Mammary epithelial cell (primary cell): ENCODE results near the gene OXLD1.
A peak's percentile ranks its signal among the peaks of the same experiment; 100 is the strongest.

Experiments
- EZH2 ChIP-seq: IDR thresholded peaks from 2 replicates; pipeline ENCODE4 v1.6.1; 2012; ENCODE audit warnings: low read length, inconsistent platforms, borderline replicate concordance
- TF ChIP-seq, protein P1 (sequence below), 2 donors: IDR thresholded peaks in 1 of 2; conservative IDR thresholded peaks in 1 of 2; 2 replicates each; pipeline ENCODE4 v1.5.1; 2011 to 2012; ENCODE audit warnings: inconsistent platforms in 2 of 2, low read length in 2 of 2, mild to moderate bottlenecking in 2 of 2, control low read depth in 1 of 2, low read depth in 1 of 2; ENCODE audit not compliant: insufficient read depth in 1 of 2; ENCODE audit errors: extremely low read depth in 1 of 2

DNA sequence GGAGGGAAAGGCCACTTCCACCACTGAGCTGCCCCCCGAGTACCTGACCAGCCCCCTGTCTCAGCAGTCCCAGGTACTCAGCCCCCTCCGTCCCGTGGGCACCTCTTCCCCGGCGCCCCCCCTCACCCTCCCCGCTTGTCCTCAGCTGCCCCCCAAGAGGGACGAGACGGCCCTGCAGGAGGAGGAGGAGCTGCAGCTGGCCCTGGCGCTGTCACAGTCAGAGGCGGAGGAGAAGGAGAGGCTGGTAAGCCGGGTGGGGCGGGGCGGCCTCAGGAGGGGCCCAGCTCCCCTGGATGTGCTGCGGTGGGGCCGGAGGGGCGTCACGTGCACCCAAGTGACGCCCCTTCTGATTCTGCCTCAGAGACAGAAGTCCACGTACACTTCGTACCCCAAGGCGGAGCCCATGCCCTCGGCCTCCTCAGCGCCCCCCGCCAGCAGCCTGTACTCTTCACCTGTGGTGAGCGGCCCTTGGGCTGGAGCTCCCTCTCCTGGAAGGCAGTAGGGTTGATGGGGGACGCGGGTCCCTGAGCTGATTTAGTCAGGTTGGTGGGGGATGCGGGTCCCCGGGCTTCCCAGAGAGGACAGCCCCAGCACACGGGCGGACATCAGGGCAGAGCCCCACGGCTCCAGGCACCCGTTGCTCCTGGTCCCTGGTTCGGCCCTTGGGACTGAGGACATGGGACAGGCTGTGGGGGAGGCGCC lies 27.3 kb upstream of the OXLD1 start:
- TF ChIP-seq, protein P1, sequence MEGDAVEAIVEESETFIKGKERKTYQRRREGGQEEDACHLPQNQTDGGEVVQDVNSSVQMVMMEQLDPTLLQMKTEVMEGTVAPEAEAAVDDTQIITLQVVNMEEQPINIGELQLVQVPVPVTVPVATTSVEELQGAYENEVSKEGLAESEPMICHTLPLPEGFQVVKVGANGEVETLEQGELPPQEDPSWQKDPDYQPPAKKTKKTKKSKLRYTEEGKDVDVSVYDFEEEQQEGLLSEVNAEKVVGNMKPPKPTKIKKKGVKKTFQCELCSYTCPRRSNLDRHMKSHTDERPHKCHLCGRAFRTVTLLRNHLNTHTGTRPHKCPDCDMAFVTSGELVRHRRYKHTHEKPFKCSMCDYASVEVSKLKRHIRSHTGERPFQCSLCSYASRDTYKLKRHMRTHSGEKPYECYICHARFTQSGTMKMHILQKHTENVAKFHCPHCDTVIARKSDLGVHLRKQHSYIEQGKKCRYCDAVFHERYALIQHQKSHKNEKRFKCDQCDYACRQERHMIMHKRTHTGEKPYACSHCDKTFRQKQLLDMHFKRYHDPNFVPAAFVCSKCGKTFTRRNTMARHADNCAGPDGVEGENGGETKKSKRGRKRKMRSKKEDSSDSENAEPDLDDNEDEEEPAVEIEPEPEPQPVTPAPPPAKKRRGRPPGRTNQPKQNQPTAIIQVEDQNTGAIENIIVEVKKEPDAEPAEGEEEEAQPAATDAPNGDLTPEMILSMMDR (conservative IDR thresholded peaks at IDR 0.05 in 1 of 2, IDR thresholded peaks at IDR 0.05 in 1 of 2; ENCODE audit: extremely low read depth in 1 of 2, insufficient read depth in 1 of 2, low read depth in 1 of 2, low read length in 2 of 2) = peak in 1 of 2 donors; percentile 10
- TF ChIP-seq EZH2 = no peak
